Natural killer cell (primary cell): ENCODE data around the gene ZEB2. TPM values are rescaled to one million over a fixed set of nuclear protein-coding genes. Genes with fewer than 3 reads are reported as not detected.

Source experiments
- ATAC-seq, 3 donors: fragments of 150-1000 bp in 2 of 3; fragments of 200-7000 bp in 1 of 3; cut with Tn5 transposase; 1 replicate in 1 of 3; 2 replicates in 2 of 3; pipeline ENCODE4 v1.10.0; 2021; ENCODE audit warnings: mild to moderate bottlenecking in 2 of 3, moderate library complexity in 2 of 3
- DNase-seq, 2 donors: peaks; one replicate each; pipeline versions ENCODE4 v3.0.0 to v3.0.0-alpha.2; 2013 to 2021; ENCODE audit warnings: mixed read lengths in 1 of 2
- H3K27ac ChIP-seq: one replicate; pipeline ENCODE4 v1.5.1; 2013; ENCODE audit warnings: mild to moderate bottlenecking, low read length
- H3K27me3 ChIP-seq: one replicate; pipeline ENCODE4 v1.6.1; 2013; ENCODE audit warnings: low read length; ENCODE audit not compliant: control insufficient read depth, insufficient read depth
- H3K36me3 ChIP-seq: one replicate; pipeline ENCODE4 v1.6.1; 2013; ENCODE audit warnings: low read length; ENCODE audit not compliant: control insufficient read depth, insufficient read depth
- H3K4me1 ChIP-seq: one replicate; pipeline ENCODE4 v1.6.1; 2013; ENCODE audit warnings: low read length; ENCODE audit not compliant: control insufficient read depth, insufficient read depth
- H3K4me3 ChIP-seq: one replicate; pipeline ENCODE4 v1.5.1; 2013; ENCODE audit warnings: low read length
- H3K9me3 ChIP-seq: one replicate; pipeline ENCODE4 v1.6.1; 2013; ENCODE audit warnings: low read length; ENCODE audit not compliant: control insufficient read depth, insufficient read depth
- H3K27ac Mint-ChIP-seq, 2 donors: one replicate each; pipeline ENCODE4 v1.8.0; 2022; ENCODE audit warnings: mild to moderate bottlenecking in 2 of 2, mixed read lengths in 2 of 2, moderate library complexity in 1 of 2
- H3K27me3 Mint-ChIP-seq, 2 donors: one replicate each; pipeline ENCODE4 v1.8.0; 2022; ENCODE audit warnings: low read depth in 2 of 2, mixed read lengths in 2 of 2
- H3K36me3 Mint-ChIP-seq: one replicate; pipeline ENCODE4 v1.8.0; 2022; ENCODE audit warnings: mixed read lengths
- H3K4me1 Mint-ChIP-seq, 2 donors: one replicate each; pipeline ENCODE4 v1.8.0; 2022; ENCODE audit warnings: mixed read lengths in 2 of 2
- H3K4me3 Mint-ChIP-seq: one replicate; pipeline ENCODE4 v1.8.0; 2022; ENCODE audit warnings: mild to moderate bottlenecking, moderate library complexity, mixed read lengths
- H3K9me3 Mint-ChIP-seq, 2 donors: one replicate each; pipeline ENCODE4 v1.8.0; 2022; ENCODE audit warnings: mixed read lengths in 2 of 2
- WGBS: methylation state at CpG from one replicate; pipeline ENCODE4 v1.1.7; 2013; ENCODE audit warnings: missing lambda C conversion rate; ENCODE audit not compliant: insufficient coverage; 5-methylcytosine and 5-hydroxymethylcytosine counted together
- intact Hi-C: fragments of 100-400 bp; cut with micrococcal nuclease; formaldehyde crosslinking; loops from one replicate; pipeline ENCODE4 v1.14.2; 2022
- total RNA-seq, 4 donors: library from RNA; stranded (reverse); fragments of 120-200 nt in 1 of 4; gene quantifications; one replicate each; pipeline versions ENCODE4 v1.2.3 to v1.2.4, GENCODE V29; 2013 to 2022
- TF ChIP-seq, protein P1 (sequence below): fragments of 200-600 bp; IDR thresholded peaks from one replicate; pipeline ENCODE4 v1.8.0; 2022; ENCODE audit warnings: antibody characterized with exemption

ZEB2 gene
- total RNA-seq, 3 donors from 2014 or later (not counting 1 experiment from before 2014, with no cell fraction given): 718 to 1,143 (median 944) TPM

DNA sequence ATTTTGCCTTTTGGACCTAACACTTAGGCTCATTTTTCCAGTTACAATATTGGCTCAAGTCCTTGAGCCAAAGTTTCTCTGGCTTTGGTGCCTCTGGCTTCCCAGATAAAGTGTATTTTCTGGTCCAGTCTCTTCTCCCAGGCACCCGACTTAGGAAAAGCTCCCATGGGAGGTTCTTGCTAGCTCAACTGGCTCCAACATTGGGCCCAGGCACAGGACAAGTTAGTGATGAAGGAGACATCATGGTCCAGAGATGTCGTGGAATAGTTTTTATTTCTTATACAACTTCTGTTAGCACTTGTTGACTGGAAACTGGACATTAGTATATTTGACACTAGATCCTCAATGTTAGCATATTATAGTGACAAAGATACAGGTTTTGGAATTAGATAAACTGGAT lies 8.2 kb upstream of the ZEB2 start:
- H3K27me3 ChIP-seq: no peaks in the 10 kb centered on the region
- no peaks in the 10 kb centered on the region for H3K9me3 Mint-ChIP-seq
- no peak for DNase-seq
- intact Hi-C loops: loop anchor here (10.0 kb wide), 1 partner anchor 657 kb away; no protein-coding TSS in a partner anchor
- 100% methylated on average over 1 of the region's 2 CpGs for WGBS
- H3K27me3 Mint-ChIP-seq: peaks cover 0 to under 1% of the 10 kb centered on the region in 2 donors
- H3K27ac Mint-ChIP-seq: no peak overlapping the region
- no peak overlapping the region for H3K4me3 Mint-ChIP-seq
- no peak for ATAC-seq
- peaks cover 13% of the 10 kb centered on the region for H3K4me1 ChIP-seq
- TF ChIP-seq, protein P1, sequence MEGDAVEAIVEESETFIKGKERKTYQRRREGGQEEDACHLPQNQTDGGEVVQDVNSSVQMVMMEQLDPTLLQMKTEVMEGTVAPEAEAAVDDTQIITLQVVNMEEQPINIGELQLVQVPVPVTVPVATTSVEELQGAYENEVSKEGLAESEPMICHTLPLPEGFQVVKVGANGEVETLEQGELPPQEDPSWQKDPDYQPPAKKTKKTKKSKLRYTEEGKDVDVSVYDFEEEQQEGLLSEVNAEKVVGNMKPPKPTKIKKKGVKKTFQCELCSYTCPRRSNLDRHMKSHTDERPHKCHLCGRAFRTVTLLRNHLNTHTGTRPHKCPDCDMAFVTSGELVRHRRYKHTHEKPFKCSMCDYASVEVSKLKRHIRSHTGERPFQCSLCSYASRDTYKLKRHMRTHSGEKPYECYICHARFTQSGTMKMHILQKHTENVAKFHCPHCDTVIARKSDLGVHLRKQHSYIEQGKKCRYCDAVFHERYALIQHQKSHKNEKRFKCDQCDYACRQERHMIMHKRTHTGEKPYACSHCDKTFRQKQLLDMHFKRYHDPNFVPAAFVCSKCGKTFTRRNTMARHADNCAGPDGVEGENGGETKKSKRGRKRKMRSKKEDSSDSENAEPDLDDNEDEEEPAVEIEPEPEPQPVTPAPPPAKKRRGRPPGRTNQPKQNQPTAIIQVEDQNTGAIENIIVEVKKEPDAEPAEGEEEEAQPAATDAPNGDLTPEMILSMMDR: no peak
- H3K4me1 Mint-ChIP-seq: peaks cover 12 to 14% of the 10 kb centered on the region in 2 donors
- no peak overlapping the region for H3K27ac ChIP-seq
- H3K36me3 ChIP-seq: no peaks in the 10 kb centered on the region
- H3K9me3 ChIP-seq: no peaks in the 10 kb centered on the region
- H3K4me3 ChIP-seq: no peak overlapping the region
- no peaks in the 10 kb centered on the region for H3K36me3 Mint-ChIP-seq

DNA sequence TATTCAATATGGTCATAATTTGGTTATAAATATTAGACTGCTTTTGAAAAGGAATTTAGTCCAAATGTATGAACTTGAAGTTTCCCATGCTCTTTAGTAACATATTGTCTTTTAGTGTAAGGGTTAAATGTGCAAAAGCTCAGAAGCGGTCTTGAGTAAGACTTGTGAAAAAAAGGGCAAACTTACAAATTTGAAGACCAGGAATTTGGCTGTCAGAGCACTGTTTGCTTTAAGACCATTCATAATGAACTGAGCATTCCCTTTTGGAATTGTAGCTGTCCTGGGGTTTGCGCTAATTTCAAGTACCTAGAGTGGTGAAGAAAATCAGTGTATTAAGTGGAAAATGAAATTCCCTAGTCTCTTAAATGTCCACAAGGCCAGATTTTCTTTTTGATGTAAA lies 6.9 kb upstream of the ZEB2 start:
- Mint-ChIP-seq H3K9me3 (no peaks in the 10 kb centered on the region), H3K27ac (no peak overlapping the region), H3K27me3 (no peaks in the 10 kb centered on the region), H3K4me1 (peaks cover 24% of the 10 kb centered on the region in 2 donors), H3K36me3 (no peaks in the 10 kb centered on the region), H3K4me3 (no peak overlapping the region)
- Histone ChIP-seq H3K36me3 (no peaks in the 10 kb centered on the region), H3K4me1 (peaks cover 19% of the 10 kb centered on the region), H3K9me3 (no peaks in the 10 kb centered on the region), H3K4me3 (no peak overlapping the region), H3K27ac (no peak overlapping the region), H3K27me3 (no peaks in the 10 kb centered on the region)
- no peak for ATAC-seq
- TF ChIP-seq, protein P1: no peak
- WGBS: 91% methylated on average over 2 of the region's 2 CpGs
- intact Hi-C loops: loop anchor here (10.0 kb wide), 1 partner anchor 658 kb away; no protein-coding TSS in a partner anchor
- no peak for DNase-seq

GRCh38 chr2:144524118-144525009 lies 4.4 kb upstream of the ZEB2 start:
- Mint-ChIP-seq H3K9me3 (no peaks in the 10 kb centered on the region), H3K27me3 (no peaks in the 10 kb centered on the region), H3K27ac (peak overlapping the region; percentile 85 to 87), H3K36me3 (no peaks in the 10 kb centered on the region), H3K4me3 (peak overlapping the region; percentile 93), H3K4me1 (peaks cover 24% of the 10 kb centered on the region in 2 donors)
- ATAC-seq (peak; percentile 45 to 56 (median 47)), DNase-seq (peak; percentile 51 to 59)
- no peaks in the 10 kb centered on the region for H3K36me3 ChIP-seq
- H3K4me3 ChIP-seq: peak overlapping the region; percentile 46
- no peaks in the 10 kb centered on the region for H3K27me3 ChIP-seq
- TF ChIP-seq, protein P1: no peak
- intact Hi-C loops: loop anchor here (5.0 to 10.0 kb wide), 3 partner anchors 192 to 660 kb away; a partner anchor contains a TSS
- peak overlapping the region; percentile 46 for H3K27ac ChIP-seq
- WGBS: 6% methylated on average over 51 of the region's 58 CpGs
- H3K9me3 ChIP-seq: no peaks in the 10 kb centered on the region
- peaks cover 19% of the 10 kb centered on the region for H3K4me1 ChIP-seq
